Calu3 (cell line): ENCODE data around the gene NKG7. TPM values are rescaled to one million over a fixed set of nuclear protein-coding genes. Genes with fewer than 3 reads are reported as not detected.

Experiments
- BruUV-seq: library from RNA; stranded (reverse); fragments of 400-500 nt; replicated peaks from 2 replicates; lab custom pipeline; 2021; lab: Mats Ljungman, UMichigan
- CTCF ChIA-PET: fragments of 300-600 bp; sonication (Branson Sonifier 250); formaldehyde crosslinking; loops from one replicate; lab custom pipeline; 2022; ENCODE audit warnings: antibody characterized with exemption; lab: Charles Lee
- DNase-seq: peaks from one replicate; pipeline ENCODE4 v3.0.0; 2022
- H3K27ac Mint-ChIP-seq: one replicate; pipeline ENCODE4 v1.8.0; 2022; ENCODE audit warnings: mixed read lengths; ENCODE audit not compliant: unreplicated experiment
- H3K27me3 Mint-ChIP-seq: one replicate; pipeline ENCODE4 v1.8.0; 2022; ENCODE audit warnings: mixed read lengths; ENCODE audit not compliant: unreplicated experiment
- H3K36me3 Mint-ChIP-seq: one replicate; pipeline ENCODE4 v1.8.0; 2022; ENCODE audit warnings: mild to moderate bottlenecking, moderate library complexity, mixed read lengths; ENCODE audit not compliant: insufficient read depth, unreplicated experiment
- H3K4me1 Mint-ChIP-seq: one replicate; pipeline ENCODE4 v1.8.0; 2022; ENCODE audit warnings: mild to moderate bottlenecking, low read depth, mixed read lengths; ENCODE audit not compliant: unreplicated experiment
- H3K4me3 Mint-ChIP-seq: one replicate; pipeline ENCODE4 v1.8.0; 2022; ENCODE audit warnings: mild to moderate bottlenecking, low read depth, moderate library complexity, mixed read lengths; ENCODE audit not compliant: unreplicated experiment
- H3K9me3 Mint-ChIP-seq: one replicate; pipeline ENCODE4 v1.8.0; 2022; ENCODE audit warnings: low read depth, mixed read lengths; ENCODE audit not compliant: unreplicated experiment
- intact Hi-C: fragments of 100-400 bp; cut with micrococcal nuclease; formaldehyde crosslinking; loops from one replicate; pipeline ENCODE4 v1.10.0; 2022; ENCODE audit not compliant: unreplicated experiment
- total RNA-seq: library from RNA; stranded (reverse); gene quantifications from 2 replicates; pipeline ENCODE4 v1.2.3, GENCODE V29; 2022
- TF ChIP-seq, protein P1 (sequence below): fragments of 200-600 bp; IDR thresholded peaks from one replicate; pipeline ENCODE4 v1.8.0; 2022; ENCODE audit warnings: antibody characterized with exemption; ENCODE audit not compliant: unreplicated experiment

Gene NKG7
- total RNA-seq, 1 experiment from 2014 or later = not detected

GRCh38 chr19:51326216-51327065 is 46.0 kb downstream of the NKG7 start:
- H3K27ac Mint-ChIP-seq = no peak overlapping the region
- no TSS peak for BruUV-seq
- CTCF ChIA-PET = no interaction called here
- H3K4me1 Mint-ChIP-seq = peaks cover 8% of the 10 kb centered on the region
- intact Hi-C loops = no loop called here
- no peak overlapping the region for H3K4me3 Mint-ChIP-seq
- TF ChIP-seq, protein P1, sequence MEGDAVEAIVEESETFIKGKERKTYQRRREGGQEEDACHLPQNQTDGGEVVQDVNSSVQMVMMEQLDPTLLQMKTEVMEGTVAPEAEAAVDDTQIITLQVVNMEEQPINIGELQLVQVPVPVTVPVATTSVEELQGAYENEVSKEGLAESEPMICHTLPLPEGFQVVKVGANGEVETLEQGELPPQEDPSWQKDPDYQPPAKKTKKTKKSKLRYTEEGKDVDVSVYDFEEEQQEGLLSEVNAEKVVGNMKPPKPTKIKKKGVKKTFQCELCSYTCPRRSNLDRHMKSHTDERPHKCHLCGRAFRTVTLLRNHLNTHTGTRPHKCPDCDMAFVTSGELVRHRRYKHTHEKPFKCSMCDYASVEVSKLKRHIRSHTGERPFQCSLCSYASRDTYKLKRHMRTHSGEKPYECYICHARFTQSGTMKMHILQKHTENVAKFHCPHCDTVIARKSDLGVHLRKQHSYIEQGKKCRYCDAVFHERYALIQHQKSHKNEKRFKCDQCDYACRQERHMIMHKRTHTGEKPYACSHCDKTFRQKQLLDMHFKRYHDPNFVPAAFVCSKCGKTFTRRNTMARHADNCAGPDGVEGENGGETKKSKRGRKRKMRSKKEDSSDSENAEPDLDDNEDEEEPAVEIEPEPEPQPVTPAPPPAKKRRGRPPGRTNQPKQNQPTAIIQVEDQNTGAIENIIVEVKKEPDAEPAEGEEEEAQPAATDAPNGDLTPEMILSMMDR = no peak
- DNase-seq = no peak
- peaks cover 71% of the 10 kb centered on the region for H3K27me3 Mint-ChIP-seq
- H3K36me3 Mint-ChIP-seq = peaks cover 4% of the 10 kb centered on the region
- peaks cover 2% of the 10 kb centered on the region for H3K9me3 Mint-ChIP-seq

- intact Hi-C loops = no loop called here
- BruUV-seq = no TSS peak
- Mint-ChIP-seq H3K9me3 (no peaks in the 10 kb centered on the region), H3K4me3 (no peak overlapping the region), H3K27me3 (peaks cover 82% of the 10 kb centered on the region), H3K36me3 (peaks cover 4% of the 10 kb centered on the region), H3K4me1 (peaks cover 8% of the 10 kb centered on the region), H3K27ac (no peak overlapping the region)
- TF ChIP-seq, protein P1 = no peak
- DNase-seq = no peak
- CTCF ChIA-PET = interaction anchor here (0.6 kb wide), 1 partner anchor 344 kb away, joined by 4 read pairs; no protein-coding TSS in a partner anchor
Observed at GRCh38 chr19:51325161-51325976, 47.1 kb downstream of the NKG7 start.

GRCh38 chr19:51324167-51324481 is 48.3 kb downstream of the NKG7 start:
- peaks cover 4% of the 10 kb centered on the region for H3K36me3 Mint-ChIP-seq
- H3K4me3 Mint-ChIP-seq = no peak overlapping the region
- H3K27ac Mint-ChIP-seq = no peak overlapping the region
- no peaks in the 10 kb centered on the region for H3K9me3 Mint-ChIP-seq
- intact Hi-C loops = no loop called here
- no TSS peak for BruUV-seq
- peaks cover 8% of the 10 kb centered on the region for H3K4me1 Mint-ChIP-seq
- peaks cover 94% of the 10 kb centered on the region for H3K27me3 Mint-ChIP-seq
- CTCF ChIA-PET = no interaction called here
- DNase-seq = no peak
- TF ChIP-seq, protein P1 = no peak

- BruUV-seq = no TSS peak
- Mint-ChIP-seq H3K27ac (no peak overlapping the region), H3K4me3 (no peak overlapping the region), H3K4me1 (peaks cover 8% of the 10 kb centered on the region), H3K27me3 (peaks cover 99% of the 10 kb centered on the region), H3K9me3 (no peaks in the 10 kb centered on the region), H3K36me3 (peaks cover 4% of the 10 kb centered on the region)
- TF ChIP-seq, protein P1 = no peak
- no peak for DNase-seq
- CTCF ChIA-PET = no interaction called here
- intact Hi-C loops = no loop called here
Observed at GRCh38 chr19:51323481-51324166, 48.8 kb downstream of the NKG7 start.
